HL-60 (cell line): ENCODE data around the gene CAMK2N1.

ENCODE experiments used
- DNase-seq, 2 experiments: peaks; one replicate each; pipeline ENCODE4 v3.0.0-alpha.2; 2010 to 2020; ENCODE audit warnings: low read depth in 1 of 2, low spot score in 1 of 2
- H3K27ac ChIP-seq: fragments of 250-450 bp; sonication (Bioruptor Pico); replicated peaks from 2 replicates; pipeline ENCODE4 v1.5.1; 2020; ENCODE audit warnings: mild to moderate bottlenecking, moderate library complexity
- H3K27me3 ChIP-seq: fragments of 250-450 bp; sonication (Bioruptor Pico); 2 replicates; pipeline ENCODE4 v1.5.1; 2021; ENCODE audit warnings: mild to moderate bottlenecking, moderate library complexity; ENCODE audit not compliant: insufficient read depth, poor library complexity, severe bottlenecking
- H3K4me3 ChIP-seq: replicated peaks from 2 replicates; pipeline ENCODE4 v1.5.1; 2011; ENCODE audit warnings: mild to moderate bottlenecking, control low read depth, low read length; ENCODE audit not compliant: insufficient read depth
- GABPA ChIP-seq: IDR thresholded peaks from 2 replicates; pipeline ENCODE4 v1.6.1; 2012; ENCODE audit warnings: low read depth
- POLR2AphosphoS5 ChIP-seq: IDR thresholded peaks from 2 replicates; pipeline ENCODE4 v1.6.1; 2012; ENCODE audit warnings: low read depth
- SPI1 ChIP-seq: IDR thresholded peaks from 2 replicates; pipeline ENCODE4 v1.6.1; 2012; ENCODE audit warnings: low read depth, mild to moderate bottlenecking, borderline replicate concordance
- TF ChIP-seq, protein P1 (sequence below): IDR thresholded peaks from one replicate; pipeline ENCODE4 v1.5.1; 2011; ENCODE audit warnings: low read length, control low read depth, inconsistent platforms; ENCODE audit not compliant: insufficient read depth
- TF ChIP-seq, protein P2 (sequence below): IDR thresholded peaks from 2 replicates; pipeline ENCODE4 v1.6.1; 2012; ENCODE audit warnings: low read depth; ENCODE audit not compliant: insufficient replicate concordance

CAMK2N1 gene

DNA sequence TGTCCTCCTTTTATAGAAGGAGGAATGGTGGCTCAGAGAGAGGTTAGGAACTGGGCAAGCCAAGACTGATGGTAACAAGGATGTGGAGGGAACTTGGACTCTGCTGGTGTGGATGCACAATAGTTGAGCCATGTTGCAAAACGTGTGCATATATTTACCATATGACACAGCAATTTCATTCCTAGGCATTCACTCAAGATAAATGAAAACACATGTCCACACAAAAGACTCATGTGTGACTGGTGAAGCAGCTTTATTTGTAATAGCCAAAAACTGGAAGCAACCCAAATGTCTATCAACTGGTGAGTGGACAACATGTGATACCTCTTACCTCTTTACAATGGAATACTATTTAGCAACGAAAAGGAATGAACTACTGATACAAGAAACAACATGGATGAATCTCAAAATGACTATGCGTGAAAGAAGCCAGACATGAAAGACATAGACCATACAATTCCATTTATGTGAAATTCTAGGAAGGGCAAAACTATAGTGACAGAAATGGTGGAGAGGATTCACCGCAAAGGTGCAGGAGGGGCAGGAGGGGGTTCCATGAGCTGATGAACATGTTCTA, 36.2 kb downstream of the CAMK2N1 start:
- TF ChIP-seq GABPA (no peak), SPI1 (no peak)
- Histone ChIP-seq H3K27ac (no peak overlapping the region), H3K27me3 (peaks cover 2% of the 10 kb centered on the region), H3K4me3 (no peak overlapping the region)
- no peak for DNase-seq

- Histone ChIP-seq H3K27me3 (peaks cover 2% of the 10 kb centered on the region), H3K27ac (no peak overlapping the region), H3K4me3 (no peak overlapping the region)
- TF ChIP-seq, protein P1, sequence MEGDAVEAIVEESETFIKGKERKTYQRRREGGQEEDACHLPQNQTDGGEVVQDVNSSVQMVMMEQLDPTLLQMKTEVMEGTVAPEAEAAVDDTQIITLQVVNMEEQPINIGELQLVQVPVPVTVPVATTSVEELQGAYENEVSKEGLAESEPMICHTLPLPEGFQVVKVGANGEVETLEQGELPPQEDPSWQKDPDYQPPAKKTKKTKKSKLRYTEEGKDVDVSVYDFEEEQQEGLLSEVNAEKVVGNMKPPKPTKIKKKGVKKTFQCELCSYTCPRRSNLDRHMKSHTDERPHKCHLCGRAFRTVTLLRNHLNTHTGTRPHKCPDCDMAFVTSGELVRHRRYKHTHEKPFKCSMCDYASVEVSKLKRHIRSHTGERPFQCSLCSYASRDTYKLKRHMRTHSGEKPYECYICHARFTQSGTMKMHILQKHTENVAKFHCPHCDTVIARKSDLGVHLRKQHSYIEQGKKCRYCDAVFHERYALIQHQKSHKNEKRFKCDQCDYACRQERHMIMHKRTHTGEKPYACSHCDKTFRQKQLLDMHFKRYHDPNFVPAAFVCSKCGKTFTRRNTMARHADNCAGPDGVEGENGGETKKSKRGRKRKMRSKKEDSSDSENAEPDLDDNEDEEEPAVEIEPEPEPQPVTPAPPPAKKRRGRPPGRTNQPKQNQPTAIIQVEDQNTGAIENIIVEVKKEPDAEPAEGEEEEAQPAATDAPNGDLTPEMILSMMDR, result no peak
- TF ChIP-seq, protein P2, sequence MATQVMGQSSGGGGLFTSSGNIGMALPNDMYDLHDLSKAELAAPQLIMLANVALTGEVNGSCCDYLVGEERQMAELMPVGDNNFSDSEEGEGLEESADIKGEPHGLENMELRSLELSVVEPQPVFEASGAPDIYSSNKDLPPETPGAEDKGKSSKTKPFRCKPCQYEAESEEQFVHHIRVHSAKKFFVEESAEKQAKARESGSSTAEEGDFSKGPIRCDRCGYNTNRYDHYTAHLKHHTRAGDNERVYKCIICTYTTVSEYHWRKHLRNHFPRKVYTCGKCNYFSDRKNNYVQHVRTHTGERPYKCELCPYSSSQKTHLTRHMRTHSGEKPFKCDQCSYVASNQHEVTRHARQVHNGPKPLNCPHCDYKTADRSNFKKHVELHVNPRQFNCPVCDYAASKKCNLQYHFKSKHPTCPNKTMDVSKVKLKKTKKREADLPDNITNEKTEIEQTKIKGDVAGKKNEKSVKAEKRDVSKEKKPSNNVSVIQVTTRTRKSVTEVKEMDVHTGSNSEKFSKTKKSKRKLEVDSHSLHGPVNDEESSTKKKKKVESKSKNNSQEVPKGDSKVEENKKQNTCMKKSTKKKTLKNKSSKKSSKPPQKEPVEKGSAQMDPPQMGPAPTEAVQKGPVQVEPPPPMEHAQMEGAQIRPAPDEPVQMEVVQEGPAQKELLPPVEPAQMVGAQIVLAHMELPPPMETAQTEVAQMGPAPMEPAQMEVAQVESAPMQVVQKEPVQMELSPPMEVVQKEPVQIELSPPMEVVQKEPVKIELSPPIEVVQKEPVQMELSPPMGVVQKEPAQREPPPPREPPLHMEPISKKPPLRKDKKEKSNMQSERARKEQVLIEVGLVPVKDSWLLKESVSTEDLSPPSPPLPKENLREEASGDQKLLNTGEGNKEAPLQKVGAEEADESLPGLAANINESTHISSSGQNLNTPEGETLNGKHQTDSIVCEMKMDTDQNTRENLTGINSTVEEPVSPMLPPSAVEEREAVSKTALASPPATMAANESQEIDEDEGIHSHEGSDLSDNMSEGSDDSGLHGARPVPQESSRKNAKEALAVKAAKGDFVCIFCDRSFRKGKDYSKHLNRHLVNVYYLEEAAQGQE, result no peak
- TF ChIP-seq SPI1 (no peak), GABPA (no peak), POLR2AphosphoS5 (no peak)
- DNase-seq, result no peak
These were observed 37.3 kb downstream of the CAMK2N1 start for GRCh38 chr1:20448671-20449071.

GRCh38 chr1:20447794-20448193, 38.2 kb downstream of the CAMK2N1 start:
- peaks cover 2% of the 10 kb centered on the region for H3K27me3 ChIP-seq
- H3K4me3 ChIP-seq, result no peak overlapping the region
- TF ChIP-seq POLR2AphosphoS5, result no peak
- TF ChIP-seq, protein P2, result no peak
- no peak for TF ChIP-seq SPI1
- TF ChIP-seq GABPA, result no peak
- TF ChIP-seq, protein P1, result no peak
- no peak for DNase-seq
- no peak overlapping the region for H3K27ac ChIP-seq

DNA sequence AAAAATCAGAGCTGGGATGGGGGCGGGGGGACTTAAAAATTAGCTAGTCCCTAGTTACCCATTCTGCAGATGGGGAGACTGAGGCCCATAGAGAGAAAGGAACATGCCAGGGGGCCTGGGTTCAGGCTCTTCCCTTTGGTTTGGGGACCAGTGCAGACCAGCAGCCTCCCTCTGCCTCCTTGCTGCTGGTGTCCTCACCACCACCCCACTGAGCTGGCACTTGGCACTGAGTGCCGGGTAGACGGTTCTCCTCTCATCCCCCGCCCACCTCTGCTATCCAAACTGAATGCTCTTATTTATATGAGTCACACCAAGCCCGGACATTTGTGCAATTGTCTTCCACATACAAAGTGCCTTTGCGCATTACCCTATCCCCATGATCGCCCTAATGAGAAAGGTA, 39.2 kb downstream of the CAMK2N1 start:
- TF ChIP-seq POLR2AphosphoS5 (no peak), GABPA (no peak), SPI1 (no peak)
- TF ChIP-seq, protein P1, result no peak
- TF ChIP-seq, protein P2, result no peak
- peaks cover 2% of the 10 kb centered on the region for H3K27me3 ChIP-seq
- H3K4me3 ChIP-seq, result no peak overlapping the region
- H3K27ac ChIP-seq, result no peak overlapping the region
- no peak for DNase-seq
